ENCODE measurements around the gene STARD13.

DNA sequence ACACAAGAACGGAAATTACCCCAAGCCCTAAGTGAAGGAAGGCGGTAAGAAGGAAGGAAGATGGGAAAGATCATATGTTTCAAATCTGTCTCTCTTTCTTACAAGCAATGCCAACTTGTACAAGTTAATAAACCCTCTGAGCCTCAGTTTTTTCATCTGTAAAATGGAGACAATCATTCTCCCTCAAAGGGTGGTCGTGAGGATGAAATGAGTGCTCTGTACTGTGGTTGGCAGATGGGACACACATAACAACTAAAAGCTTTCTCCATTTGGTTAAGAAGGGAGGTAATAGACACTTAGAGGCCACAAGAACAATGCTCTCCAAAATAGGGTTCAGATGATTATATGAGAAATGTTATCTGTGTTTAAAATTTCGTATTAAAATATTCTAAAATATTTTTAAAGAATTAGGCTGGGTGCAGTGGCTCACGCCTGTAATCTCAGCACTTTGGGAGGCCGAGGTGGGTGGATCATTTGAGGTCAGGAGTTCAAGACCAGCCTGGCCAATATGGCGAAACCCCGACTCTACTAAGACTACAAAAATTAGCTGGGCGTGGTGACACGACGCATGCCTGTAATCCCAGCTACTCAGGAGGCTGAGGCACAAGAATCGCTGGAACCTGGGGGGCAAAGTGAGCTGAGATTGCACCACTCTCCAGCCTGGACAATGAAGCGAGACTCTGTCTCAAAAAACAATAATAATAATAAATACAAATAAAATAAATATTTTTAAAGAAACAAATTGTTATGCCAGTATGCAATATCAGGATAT is 89.7 kb downstream of the STARD13 start:
- TF ChIP-seq GATA2 (IDR thresholded peaks at IDR 0.05; ENCODE audit: low read depth, low read length) (no peak), GATA3 (IDR thresholded peaks at IDR 0.05; ENCODE audit: low read depth, low read length) (no peak)
